GM18909 (cell line): ENCODE results near the gene LGALS7B.
"Not testable (repeated sequence)": the region's sequence is repeated elsewhere in the genome, so short reads cannot be mapped to it uniquely, and the experiment has no call there.

Experiments used
- ATAC-seq: cut with Tn5 transposase; IDR thresholded peaks from one replicate; pipeline ENCODE4 v1.9.1; 2021; ENCODE audit warnings: mild to moderate bottlenecking; ENCODE audit not compliant: unreplicated experiment, poor library complexity

Gene LGALS7B

DNA sequence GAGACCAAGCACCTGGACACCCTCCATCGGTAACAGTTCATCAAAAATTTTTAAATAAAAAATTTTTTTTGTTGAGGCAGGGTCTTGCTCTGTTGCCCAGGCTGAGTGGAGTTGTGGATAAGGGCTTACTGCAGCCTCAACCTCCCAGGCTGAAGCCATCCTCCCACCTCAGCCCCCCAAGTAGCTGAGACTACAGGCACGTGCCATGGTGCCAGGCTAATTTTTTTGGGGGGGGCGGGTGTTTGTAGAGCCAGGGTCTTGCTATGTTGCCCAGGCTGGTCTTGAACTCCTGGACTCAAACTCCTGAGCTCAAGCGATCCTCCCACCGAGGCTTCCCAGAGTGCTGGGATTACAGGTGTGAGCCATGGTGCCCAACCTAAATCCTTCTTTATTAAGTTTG lies 4.7 kb downstream of the LGALS7B start:
- ATAC-seq: no peak

DNA sequence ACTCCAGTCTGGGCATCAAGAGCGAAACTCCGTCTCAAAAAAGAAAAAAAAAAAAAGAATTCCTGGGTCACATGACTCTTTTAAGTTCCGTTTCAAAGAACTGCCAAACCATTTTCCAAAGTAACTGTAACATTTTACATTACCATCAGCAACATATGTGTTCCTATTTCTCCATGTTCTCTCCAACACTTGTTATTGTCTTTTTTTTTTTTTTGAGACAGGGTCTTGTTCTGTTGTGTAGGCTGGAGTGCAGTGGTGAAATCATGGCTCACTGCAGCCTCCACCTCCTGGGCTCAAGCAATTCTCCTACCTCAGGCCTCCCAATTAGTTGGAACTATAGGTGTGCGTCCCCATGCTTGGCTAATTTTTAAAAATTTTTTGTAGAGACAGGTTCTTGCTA lies 6.5 kb downstream of the LGALS7B start:
- ATAC-seq: no peak

DNA sequence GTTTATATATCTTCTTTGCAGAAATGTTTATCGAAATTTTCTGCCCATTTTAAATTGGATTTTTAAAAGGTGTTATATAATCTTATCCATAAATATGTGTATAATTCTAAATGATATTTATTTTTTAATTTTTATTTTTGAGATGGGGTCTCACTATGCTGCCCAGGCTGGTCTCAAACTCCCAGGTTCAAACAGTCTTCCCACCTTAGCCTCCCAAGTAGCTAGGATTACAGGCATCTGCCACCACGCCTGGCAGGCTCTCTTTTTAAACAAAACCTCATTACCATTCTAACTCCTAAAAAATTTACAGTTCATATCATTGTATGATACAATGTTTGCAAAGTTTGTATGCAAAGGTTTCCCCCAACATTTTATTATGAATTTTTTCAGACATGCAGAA lies 7.2 kb downstream of the LGALS7B start:
- ATAC-seq: no peak

DNA sequence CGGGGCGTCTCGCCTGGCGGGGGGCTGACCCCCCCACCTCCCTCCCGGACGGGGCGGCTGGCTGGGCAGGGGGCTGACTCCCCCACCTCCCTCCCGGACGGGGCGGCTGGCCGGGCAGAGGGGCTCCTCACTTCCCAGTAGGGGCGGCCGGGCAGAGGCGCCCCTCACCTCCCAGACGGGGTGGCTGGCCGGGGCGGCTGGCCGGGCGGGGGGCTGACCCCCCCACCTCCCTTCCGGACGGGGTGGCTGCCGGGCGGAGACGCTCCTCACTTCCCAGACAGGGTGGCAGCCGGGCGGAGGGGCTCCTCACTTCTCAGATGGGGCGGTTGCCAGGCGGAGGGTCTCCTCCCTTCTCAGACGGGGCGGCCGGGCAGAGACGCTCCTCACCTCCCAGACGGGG lies 8.8 kb downstream of the LGALS7B start:
- not testable (repeated sequence) for ATAC-seq

DNA sequence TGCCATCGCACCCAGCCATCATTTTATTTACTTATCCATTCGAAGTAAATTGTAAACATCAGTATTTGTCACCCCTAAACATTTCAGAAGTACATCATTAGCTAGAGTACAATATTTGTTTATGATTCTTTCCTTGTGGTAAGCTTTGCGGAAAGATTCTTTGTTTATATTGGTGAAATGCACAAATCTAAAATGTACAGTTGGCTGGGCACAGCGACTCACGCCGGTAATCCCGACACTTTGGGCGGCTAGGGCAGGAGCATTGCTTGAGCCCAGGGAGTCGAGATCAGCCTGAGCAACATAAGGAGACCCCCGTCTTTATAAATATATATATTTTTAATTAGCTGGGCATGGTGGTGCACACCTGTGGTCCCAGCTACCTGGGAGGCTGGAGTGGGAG lies 10.1 kb downstream of the LGALS7B start:
- no peak for ATAC-seq

DNA sequence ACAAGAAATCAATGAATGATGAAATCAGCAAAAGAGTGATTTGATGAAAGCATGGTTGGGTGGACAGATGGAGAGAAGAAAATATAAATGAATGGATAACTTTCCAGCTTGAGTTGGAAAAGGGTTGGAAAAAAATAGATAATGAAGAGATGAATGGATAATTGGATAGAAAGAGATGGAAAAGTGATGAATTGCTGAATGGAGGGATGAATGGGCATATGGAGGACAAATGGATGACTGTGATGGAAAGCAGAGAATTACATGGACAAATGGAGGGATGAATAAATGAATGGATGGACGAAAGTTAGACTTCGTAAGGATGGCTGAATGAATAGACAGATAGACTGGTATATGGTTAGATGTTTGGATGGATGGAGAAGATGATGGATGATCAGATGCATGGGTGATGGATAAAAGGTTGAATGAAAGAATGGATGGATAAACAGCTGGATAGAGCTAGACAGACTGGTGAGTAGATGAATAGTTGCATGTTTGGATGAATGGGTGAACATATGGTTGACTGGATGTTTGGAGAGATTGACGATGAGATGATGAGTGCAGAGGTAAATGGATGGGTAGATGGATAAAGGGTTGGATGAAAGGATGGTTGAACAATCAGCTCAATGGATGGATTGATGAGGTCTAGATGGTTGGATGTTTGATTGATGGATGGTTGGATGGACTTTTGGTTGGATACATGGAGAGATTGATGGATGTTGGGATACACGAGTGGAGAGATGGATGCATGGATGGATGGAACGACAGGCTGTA lies 11.8 kb downstream of the LGALS7B start:
- no peak for ATAC-seq

DNA sequence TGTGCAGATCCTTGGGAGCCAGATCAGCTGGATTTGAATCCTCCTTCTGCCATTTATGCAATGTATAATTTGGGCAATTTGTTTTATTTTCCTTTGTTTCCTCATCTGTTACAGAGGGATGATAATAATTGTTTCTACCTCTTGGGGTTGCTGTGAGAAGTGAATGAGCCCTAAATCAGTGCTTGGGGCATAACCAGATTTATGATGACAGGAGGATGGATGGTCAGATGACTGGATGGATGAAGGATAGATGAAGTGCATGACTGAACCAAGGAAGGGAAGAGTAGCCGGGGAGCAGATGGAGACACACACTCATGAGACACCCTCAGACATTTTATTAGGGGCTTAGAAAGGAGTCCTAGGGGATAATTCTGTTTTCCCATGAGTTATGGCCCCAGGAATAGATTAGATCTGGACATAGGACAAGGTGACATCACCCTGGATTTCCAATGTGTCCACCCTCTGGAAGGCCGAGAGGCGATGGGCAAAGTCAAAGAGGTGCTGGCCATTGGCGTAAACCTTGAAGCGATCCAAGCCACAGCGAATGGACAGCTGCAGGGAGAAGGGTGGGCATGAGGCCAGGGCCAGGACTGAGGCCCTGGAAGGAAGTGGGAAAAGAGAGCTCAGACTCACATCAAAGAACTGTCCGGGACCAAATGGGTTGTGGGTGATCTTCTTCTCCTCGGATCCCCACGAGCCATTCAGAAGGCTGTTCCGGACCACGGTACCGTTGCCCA lies 12.5 kb downstream of the LGALS7B start:
- ATAC-seq: no peak

DNA sequence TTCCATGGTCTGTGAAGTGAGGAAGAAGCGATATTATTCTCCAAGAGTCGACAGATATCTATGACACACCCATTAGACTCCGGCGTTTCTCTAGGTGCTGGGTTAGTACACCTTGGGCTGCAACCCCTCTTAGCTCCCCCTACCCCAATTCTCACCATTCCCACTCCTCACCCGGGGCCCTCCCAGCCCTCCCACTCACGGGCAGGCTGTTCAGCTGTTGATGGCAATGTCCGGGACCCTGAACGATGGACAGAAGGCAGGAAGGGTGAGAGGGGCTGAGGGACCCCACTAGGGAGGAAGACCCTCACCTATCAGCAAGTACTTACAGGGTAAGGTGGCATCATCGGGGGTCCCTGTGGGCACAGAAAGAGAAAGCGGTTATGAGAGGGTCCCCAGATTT lies 14.5 kb downstream of the LGALS7B start:
- no peak for ATAC-seq

DNA sequence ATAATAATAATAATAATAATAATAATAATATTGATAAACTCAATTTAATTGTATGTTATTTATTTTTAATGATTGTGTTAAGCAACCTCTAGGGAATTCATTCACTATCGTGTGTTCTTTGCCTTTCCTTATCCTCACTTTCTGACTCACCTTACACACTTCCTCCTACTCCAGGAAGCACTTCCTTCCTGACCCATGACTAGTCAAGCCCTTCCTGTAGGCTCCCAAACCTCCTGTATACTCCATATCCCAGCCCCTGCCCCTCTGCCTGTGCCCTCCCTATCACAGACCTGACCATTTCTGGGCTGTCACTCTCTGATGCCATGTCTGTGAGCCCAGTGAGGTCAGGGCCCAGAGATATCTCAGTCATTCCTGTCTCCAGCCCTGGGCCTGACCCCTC lies 16.2 kb downstream of the LGALS7B start:
- no peak for ATAC-seq

DNA sequence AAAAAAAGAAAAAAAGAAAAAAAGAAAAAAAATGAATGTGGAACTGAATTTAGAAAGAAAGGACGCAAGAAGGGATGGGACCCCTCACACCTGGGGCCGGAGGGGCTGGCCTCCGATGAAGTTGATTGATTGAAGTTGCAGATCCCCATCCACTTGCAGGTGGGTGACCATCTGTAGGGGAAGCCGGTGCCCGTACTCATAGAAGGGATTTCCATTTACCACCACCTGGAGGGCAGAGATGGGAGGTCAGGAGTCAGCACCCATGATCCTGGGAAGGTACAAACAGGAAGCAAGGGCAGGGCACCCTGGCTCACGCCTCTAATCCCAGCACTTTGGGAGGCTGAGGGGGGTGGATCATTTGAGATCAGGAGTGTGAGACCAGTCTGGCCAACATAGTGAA lies 17.4 kb downstream of the LGALS7B start:
- no peak for ATAC-seq

DNA sequence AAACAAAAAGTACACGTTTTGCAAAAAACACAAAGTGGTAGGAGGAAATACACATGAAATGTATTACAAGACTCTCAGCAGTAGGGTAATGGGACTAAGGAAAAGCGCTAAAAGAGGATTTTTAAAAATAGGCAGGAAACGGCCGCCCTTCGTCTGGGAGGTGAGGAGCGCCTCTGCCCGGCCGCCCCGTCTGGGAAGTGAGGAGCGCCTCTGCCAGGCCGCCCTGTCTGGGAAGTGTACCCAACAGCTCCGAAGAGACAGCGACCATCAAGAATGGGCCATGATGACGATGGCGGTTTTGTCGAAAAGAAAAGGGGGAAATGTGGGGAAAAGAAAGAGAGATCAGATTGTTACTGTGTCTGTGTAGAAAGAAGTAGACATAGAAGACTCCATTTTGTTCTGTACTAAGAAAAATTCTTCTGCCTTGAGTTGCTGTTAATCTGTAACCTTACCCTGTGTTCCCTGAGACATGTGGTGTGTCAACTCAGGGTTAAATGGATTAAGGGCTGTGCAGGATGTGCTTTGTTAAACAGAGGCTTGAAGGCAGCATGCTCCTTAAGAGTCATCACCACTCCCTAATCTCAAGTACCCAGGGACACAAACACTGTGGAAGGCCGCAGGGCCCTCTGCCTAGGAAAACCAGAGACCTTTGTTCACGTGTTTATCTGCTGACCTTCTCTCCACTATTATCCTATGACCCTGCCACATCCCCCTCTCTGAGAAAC lies 18.5 kb downstream of the LGALS7B start:
- not testable (repeated sequence) for ATAC-seq

DNA sequence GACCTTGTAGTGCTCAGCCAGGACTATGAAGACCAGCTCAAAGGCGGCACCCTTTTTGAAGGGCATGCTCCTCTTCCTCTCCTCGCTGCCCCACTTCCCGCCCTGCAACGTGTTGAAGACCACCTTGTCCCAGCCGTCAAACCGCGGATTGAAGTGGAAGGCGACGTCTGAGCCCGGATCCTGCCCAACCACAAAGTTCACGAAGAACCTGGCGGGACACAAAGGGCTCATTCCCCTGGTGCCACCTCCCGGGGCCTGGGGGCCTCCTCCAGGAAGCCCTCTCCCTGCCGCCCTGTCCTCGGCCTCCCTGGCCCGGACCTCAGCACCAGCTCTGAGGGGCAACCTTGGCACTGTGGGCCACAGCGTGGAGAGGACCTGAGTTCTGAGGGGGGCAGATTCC lies 19.7 kb downstream of the LGALS7B start:
- no peak for ATAC-seq

DNA sequence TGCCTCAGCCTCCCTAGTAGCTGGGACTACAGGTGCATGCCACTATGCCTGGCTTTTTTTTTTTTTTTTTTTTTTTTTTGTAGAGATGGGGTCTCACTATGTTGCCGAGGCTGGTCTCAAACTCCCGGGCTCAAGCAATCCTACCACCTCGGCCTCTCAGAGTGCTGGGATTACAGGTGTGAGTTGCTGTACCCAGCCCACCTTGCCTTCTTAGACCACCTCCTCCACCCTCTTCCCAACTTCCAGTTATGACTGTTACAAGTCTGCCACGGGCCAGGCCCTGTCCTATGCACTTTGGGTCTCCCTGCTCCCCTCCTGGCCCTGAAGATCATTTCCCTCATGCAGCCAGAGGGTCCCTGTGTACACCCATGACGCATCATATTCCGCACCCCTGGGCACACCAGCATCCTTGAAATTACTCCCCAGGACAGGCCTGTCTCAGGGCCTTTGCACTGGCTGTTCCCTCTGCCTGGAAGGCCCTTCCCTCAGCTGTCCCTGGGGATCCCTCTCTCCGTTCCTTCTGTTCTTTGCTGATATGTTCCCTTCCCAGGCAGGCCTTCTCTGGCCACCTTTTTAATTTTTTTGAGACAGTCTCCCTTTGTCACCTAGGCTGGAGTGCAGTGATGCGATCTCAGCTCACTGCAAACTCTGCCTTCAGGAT lies 20.7 kb downstream of the LGALS7B start:
- ATAC-seq: no peak

DNA sequence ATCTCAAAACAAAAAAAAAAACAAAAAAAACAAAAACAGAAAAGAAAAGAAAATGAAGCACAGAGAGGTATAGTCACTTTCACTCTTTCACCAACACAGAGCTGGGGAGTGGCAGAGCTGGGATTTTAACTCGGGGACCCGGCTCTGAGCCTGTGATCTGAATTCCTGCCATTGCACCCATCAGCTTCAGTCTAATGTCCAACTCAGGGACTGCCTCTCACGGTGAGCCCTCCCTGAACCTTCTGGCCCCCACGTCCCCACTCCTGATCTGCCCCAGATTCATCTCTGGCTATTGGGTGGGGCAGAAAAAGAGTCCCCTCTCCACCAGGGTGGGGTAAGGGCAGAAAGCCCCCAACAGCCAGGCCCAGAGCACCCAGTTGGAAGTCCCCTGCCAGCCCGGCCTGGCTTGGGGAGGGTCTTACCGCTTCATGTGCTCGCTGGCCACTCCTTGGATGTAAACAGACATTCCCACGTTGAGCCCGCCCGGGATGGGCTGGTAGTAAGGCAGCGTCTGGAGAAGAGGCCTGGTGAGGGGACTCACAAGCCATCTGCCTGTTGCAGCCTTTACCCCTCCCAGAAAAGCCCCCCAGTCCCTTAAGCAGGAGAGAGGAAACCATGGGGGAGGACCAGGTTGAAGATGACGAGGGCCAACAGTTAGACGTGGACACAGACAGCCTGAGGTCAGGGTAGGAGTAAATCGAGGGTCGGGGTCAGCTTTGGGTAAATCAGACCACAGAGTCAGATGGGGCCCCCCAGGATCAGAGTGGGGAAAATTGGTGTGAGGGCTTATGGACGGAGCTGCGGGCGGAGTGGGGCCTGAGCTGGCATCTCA lies 23.2 kb downstream of the LGALS7B start:
- ATAC-seq: no peak

DNA sequence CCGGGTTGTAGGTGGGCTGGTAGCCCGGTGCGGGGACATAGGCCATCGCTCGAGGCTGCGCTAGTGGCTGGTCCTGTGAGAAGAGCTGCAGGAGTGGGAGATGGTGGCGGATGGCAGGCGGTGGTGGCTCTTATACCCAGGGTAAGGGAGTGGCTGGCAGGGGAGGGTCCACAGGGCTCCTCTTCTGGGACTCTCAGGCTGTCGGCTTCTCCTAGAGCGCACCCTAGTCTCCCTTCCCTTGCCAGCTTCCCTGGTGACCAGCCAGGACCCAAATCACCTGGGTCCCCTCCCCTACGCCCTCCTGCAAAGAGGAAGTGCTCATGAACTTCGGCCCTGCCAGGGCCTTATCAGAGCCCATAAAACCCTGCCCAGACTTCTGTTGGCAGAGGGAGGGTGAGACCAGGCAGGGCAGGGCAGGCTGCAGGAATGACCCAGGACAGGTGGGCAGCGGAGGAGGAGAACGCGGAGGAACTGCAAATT lies 23.9 kb downstream of the LGALS7B start, which contains the start of gene LGALS4:
Gene LGALS4, minus strand, starts transcription at position 105 of the 480 bp plus-strand sequence. Its CDS starts 59 bp downstream, at position 46.
- no peak for ATAC-seq

DNA sequence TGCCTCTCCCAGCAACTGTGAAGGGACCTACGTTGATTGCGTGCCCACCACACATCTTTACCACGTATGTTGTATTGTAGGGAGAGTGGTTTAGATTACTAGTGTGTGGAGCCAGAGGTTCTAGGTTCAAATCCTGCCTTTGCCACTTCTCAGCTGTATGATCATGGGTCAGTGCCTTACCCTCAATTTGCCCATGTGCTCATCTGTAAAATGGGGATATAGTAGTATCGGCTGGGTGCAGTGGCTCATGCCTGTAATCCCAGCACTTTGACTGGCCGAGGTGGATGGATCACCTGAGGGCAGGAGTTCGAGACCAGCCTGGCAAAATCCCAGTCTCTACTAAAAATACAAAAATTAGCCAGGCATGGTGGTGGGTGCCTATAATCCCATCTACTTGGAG lies 24.3 kb downstream of the LGALS7B start:
- ATAC-seq: no peak

DNA sequence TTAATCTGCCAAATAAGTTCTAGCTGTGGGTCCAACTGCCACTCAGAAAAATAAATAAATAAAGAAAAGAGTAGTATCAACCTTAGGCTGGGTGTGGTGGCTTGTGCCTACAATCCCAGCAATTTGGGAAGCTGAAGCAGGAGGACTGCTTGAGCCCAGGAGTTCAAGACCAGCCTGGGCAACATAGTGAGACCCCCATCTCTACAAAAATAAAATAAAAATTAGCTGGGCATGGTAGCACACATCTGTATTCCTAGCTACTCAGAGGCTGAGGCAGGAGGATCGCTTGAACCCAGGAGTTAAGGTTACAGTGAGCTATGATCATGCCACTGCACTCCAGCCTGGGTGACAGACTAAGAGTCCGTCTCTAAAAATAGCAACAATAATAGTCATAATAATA lies 24.9 kb downstream of the LGALS7B start:
- ATAC-seq: not testable (repeated sequence)

DNA sequence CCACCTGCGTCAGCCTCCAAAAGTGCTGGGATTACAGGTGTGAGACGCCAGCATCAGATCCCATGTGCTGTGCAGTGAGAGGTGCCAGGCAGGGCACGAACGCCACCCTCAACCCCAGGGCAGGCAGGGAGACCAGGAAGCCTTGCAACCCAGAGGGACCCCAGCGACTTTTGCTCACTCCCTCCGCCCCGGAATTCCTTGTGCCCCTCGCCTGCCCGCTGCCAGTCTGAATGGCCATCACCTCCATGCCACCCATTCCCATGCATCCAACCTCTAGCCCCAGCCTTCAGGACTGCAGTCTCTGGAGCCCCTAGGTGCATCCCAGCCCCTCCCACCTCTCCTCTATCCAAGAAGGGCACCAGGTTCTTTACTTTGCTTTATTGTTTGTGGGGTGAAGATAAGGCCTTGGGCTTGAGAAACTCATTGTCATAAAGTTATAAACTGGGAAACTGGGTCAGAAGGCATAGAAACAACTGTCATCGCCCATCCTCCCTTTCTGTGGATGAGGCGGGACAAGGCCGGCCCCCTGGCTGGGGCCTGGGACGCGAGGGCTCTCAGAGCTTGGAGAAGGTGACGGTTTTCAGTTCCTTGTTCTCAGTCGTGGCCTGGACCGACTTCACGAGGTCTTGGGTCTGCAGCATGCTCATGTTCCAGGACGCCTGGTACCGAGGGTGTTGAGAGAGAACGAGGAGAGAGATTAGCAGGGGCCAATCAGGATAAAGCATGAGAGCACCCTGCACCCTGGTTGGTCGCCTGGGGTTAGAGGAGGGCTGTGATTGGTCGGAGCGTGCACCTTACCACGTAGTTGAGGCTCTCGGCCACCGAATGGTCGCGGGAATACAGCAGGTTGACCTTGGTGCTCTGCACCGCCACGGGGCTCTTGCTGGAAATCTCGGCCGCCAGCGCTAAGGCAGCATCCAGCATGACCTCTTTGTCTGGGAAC lies 26.3 kb downstream of the LGALS7B start:
- ATAC-seq: no peak
